Mononuclear cell (primary cell): ENCODE data around the gene TMC8. TPM values are rescaled to one million over a fixed set of nuclear protein-coding genes. Genes with fewer than 3 reads are reported as not detected.
A peak's percentile ranks its signal among the peaks of the same experiment; 100 is the strongest.
"Not testable (repeated sequence)": the region's sequence is repeated elsewhere in the genome, so short reads cannot be mapped to it uniquely, and the experiment has no call there.

Experiments
- H3K27me3 ChIP-seq: 2 replicates; pipeline ENCODE4 v1.6.0; 2011; ENCODE audit warnings: low read length, control low read depth; ENCODE audit not compliant: insufficient read depth
- H3K4me1 ChIP-seq: 2 replicates; pipeline ENCODE4 v1.5.1; 2011; ENCODE audit warnings: mild to moderate bottlenecking, low read length, control low read depth; ENCODE audit not compliant: insufficient read depth
- H3K4me3 ChIP-seq: 2 replicates; pipeline ENCODE4 v1.5.1; 2011; ENCODE audit warnings: mild to moderate bottlenecking, low read length, moderate library complexity
- H3K9me3 ChIP-seq: 2 replicates; pipeline ENCODE4 v1.5.1; 2011; ENCODE audit warnings: low read depth, mild to moderate bottlenecking, control low read depth, low read length
- total RNA-seq: library from RNA; depleted of rRNA; stranded (reverse); fragments of >200 nt; gene quantifications from one replicate; pipeline ENCODE4 v1.2.3, GENCODE V29; 2012

The TMC8 gene
- total RNA-seq, 1 donor = 138 TPM

DNA sequence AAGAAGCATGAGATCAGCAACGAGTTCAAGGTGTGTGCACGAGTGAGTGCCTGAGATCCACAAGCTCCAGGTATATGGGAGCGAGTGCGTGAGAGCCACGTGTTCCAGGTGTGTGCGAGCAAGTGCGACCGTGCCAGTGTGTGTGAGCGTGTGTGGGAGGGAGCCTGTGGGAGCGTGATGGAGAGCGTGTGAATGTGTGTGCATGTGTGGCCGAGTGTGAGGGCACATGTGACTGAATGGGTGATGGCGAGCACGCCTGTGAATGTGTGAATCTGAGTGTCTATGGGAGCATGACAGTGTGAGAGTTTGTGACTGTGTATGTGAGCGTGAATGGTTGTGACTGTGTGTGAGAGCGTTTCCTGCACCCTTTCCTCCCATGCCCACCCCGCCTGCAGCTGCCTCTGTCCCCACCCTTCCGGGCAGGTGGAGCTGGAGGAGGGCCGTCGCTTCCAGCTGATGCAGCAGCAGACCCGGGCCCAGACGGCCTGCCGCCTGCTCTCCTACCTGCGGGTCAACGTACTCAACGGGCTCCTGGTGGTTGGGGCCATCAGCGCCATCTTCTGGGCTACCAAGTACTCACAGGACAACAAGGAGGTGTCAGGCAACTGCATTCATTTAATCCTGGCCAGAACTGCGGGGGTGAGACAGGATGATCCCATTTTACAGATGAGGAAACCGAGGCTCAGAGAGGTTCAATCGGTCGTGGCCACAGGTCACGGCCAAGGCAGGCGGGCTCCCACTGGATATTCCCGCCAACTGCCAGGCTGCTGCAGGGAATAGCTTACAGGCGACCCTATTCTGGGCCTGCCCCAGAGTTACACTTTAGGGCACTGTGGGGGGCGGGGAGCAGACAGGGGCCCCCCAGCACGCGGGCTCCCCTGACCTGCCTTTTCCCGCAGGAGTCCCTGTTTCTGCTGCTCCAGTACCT lies 3.7 kb downstream of the TMC8 start:
- Histone ChIP-seq H3K9me3 (no peaks in the 10 kb centered on the region), H3K4me1 (peaks cover 92% of the 10 kb centered on the region), H3K4me3 (peak overlapping the region; percentile 61), H3K27me3 (no peaks in the 10 kb centered on the region)

DNA sequence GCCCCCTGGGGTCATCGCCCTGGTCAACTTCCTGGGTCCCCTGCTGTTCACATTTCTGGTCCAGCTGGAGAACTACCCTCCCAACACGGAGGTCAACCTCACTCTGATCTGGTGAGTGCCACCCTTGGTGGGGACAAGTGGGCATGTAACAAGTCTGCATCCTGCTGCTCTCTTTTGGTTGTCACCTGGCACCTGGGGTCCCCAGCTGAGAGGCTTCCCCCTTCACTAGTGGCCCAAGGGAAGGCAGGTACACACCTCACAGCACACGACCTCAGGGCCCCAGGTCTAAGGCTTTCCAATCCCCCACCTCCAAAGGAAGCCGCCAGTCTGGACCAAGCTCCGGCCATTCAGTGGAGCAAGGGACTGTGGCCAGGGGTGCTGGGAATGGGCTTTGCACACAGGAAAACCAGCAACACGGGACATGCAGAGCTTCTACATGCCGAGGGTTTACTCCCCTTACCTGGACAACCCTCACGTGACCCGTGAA lies 4.4 kb downstream of the TMC8 start:
- no peak overlapping the region for H3K4me3 ChIP-seq

DNA sequence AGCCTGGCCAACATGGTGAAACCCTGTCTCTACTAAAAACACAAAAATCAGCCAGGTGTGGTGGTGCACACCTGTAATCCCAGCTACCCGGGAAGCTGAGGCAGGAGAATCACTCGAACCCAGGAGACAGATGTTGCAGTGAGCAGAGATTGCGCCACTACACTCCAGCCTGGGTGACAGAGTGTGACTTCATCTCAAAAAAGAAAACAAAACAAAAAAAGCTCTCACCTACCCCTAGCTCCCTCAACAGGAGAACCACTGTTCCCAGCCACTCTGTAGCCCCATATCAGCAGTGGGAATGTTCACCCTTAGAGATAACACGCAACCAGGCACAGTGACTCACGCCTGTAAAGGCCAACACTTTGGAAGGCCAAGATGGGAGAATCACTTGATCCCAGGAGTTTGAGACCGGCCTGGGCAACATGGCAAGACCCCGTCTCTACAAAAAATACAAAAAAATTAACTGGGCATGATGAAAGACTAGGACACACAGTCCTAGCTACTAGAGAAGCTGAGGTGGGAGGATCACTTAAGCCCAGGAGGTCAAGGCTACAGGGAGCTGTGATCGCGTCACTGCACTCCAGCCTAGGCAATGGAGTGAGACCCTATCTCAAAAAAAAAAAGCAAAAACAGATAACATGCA lies 5.4 kb downstream of the TMC8 start:
- H3K4me1 ChIP-seq = peaks cover 91% of the 10 kb centered on the region
- no peaks in the 10 kb centered on the region for H3K27me3 ChIP-seq
- no peaks in the 10 kb centered on the region for H3K9me3 ChIP-seq
- no peak overlapping the region for H3K4me3 ChIP-seq

More for the DNA sequence above, 4.4 kb downstream of the TMC8 start:
- Histone ChIP-seq H3K27me3 (no peaks in the 10 kb centered on the region), H3K9me3 (no peaks in the 10 kb centered on the region), H3K4me1 (peaks cover 92% of the 10 kb centered on the region)

DNA sequence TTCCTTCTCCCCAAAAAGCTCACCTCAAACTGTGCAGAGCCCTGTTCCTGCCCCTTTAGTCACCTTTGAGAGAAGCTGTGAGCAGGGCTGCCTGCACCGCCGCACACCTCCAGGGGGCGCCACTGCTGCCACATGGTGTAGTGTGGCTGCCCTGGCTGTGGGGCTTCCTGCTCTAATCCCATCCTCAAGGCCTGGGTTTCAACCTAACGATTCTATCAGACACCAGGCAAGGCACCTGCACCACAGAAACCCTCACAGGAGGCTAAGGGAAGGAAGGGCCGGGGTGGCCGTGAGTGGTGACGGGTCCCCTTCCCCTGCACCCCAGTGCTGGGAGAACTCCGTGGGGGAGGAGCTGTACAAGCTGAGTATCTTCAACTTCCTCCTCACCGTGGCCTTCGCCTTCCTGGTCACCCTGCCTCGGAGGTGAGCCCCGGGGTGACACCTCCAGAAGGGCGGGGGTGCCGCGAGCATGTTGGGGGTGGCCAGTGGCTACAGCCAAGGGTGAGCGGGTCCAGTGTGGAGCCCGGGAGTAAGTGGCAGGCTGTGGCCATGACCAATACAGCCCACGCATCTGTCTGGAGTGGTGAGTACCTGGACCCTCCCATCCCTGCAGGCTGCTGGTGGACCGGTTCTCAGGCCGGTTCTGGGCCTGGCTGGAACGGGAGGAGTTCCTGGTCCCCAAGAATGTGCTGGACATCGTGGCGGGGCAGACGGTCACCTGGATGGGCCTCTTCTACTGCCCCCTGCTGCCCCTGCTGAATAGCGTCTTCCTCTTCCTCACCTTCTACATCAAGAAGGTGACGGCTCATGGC lies 7.0 kb downstream of the TMC8 start:
- no peak overlapping the region for H3K4me3 ChIP-seq

DNA sequence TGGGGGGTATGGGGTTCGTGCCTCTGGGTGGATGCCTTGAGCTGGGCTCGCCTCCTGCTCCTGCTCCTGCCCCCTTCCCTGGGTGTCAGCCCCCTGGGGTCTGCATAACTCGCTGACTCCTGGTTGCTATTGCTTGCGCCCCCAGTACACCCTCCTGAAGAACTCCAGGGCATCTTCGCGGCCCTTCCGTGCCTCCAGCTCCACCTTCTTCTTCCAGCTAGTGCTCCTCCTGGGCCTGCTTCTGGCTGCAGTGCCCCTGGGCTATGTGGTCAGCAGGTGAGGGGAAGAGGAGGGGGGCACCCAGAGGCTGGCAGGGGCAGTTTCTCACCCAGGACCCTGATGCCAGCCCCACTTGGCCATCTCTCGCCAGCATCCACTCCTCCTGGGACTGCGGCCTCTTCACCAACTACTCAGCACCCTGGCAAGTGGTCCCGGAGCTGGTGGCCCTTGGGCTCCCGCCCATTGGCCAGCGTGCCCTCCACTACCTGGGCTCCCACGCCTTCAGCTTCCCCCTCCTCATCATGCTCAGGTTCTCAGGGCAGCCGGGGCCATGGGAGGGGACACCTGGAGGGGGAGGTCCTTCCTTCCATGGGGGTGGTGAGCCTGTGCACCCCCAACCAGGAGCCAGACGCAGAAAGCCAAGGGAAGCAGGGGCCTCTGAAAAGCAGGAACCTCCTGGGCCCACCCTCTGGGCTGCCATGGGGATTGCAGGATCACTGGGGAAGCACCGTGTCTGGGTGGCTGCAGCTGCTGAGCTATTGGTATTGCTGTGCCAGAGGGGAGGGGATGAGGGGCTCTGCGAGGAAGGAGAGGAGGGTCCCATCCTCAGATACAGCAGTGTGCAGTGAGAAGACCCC lies 7.9 kb downstream of the TMC8 start:
- Histone ChIP-seq H3K4me3 (no peak overlapping the region), H3K4me1 (peaks cover 96% of the 10 kb centered on the region), H3K9me3 (no peaks in the 10 kb centered on the region), H3K27me3 (no peaks in the 10 kb centered on the region)

More for the DNA sequence above, 7.0 kb downstream of the TMC8 start:
- Histone ChIP-seq H3K27me3 (no peaks in the 10 kb centered on the region), H3K9me3 (no peaks in the 10 kb centered on the region), H3K4me1 (peaks cover 98% of the 10 kb centered on the region)

DNA sequence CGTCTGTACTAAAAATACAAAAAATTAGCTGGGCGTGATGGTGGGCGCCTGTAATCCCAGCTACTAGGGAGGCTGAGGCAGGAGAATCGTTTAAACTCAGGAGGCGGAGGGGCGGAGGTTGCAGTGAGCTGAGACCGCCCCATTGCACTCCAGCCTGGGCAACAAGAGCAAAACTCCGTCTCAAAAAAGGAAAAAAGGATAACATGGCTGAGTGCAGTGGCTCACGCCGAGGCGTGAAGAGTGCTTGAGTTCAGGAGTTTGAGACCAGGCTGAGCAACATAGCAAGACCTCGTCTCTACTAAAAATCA lies 9.2 kb downstream of the TMC8 start:
- H3K4me3 ChIP-seq, H3K9me3 ChIP-seq, H3K27me3 ChIP-seq: not testable (repeated sequence)
- H3K4me1 ChIP-seq = peaks cover 96% of the 10 kb centered on the region

DNA sequence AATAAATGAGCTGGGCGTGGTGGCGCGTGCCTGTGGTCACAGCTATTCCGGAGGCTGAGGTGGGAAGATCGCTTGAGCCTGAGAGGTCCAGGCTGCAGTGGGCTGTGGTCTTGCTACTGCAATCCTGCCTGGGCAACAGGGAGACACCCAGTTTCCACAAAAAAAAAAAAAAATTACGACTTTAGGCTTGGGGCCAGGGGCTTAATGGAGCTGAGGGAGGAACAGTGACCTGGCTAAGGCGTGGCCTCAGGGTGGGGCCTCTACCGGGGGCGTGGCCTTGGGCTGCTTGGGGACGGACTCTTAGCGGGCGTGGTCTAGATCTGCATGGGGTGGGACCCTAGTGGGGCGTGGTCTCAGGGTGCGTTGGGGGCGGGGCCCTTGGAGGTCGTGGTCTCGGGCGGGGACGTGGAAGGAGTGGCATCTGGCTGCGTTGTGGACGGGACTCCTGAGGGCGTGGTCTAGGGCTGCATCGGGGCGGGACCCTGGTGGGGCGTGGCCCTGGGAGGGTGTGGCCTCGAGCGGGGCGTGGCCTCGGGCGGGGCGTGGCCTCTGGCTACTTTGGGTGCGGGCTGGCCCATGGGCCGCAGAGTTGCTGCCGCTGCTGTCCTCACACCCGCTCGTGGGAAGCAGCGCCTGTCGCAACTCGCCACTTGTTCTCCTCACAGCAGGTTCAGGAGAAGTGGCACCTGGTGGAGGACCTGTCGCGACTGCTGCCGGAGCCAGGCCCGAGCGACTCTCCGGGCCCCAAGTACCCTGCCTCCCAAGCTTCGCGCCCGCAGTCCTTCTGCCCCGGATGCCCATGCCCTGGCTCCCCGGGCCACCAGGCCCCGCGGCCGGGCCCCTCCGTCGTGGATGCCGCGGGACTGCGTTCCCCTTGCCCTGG lies 9.8 kb downstream of the TMC8 start:
- Histone ChIP-seq H3K4me3 (no peak overlapping the region), H3K9me3 (no peaks in the 10 kb centered on the region), H3K27me3 (no peaks in the 10 kb centered on the region), H3K4me1 (peaks cover 96% of the 10 kb centered on the region)

DNA sequence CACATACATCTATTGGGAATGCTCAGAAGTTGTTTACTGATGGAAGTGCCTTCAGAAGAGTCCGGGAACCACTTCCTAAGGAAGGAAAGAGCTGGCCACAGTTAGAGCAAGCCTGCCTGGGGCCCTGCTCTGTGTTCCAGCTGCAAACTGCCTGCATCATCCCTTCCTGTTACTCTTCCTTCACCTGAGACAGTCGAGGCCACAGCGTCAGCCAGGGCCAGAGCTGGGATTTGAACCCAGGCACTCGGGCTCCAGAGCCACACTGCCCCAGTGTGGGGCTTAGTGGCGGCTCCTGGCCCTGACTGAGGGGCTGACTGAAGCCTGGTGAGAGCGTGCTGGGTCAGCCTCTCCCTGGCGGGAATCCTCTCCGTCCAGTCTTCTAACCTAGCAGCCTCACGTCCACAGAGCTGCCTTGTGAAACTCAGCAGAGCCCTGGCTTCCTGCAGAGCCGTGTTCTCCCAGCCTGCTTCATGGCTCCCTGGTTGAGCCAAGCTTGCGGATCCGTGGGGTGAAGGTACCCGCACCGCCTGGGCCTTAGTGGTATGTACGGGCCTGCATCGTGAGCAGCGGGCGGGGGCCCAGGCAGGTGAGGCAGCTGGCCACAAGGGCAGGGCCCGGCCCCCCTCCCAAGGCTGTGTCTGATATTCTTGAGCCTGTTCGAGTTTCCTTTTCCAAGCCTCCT lies 11.0 kb downstream of the TMC8 start:
- Histone ChIP-seq H3K9me3 (no peaks in the 10 kb centered on the region), H3K27me3 (no peaks in the 10 kb centered on the region), H3K4me3 (no peak overlapping the region), H3K4me1 (peaks cover 95% of the 10 kb centered on the region)

DNA sequence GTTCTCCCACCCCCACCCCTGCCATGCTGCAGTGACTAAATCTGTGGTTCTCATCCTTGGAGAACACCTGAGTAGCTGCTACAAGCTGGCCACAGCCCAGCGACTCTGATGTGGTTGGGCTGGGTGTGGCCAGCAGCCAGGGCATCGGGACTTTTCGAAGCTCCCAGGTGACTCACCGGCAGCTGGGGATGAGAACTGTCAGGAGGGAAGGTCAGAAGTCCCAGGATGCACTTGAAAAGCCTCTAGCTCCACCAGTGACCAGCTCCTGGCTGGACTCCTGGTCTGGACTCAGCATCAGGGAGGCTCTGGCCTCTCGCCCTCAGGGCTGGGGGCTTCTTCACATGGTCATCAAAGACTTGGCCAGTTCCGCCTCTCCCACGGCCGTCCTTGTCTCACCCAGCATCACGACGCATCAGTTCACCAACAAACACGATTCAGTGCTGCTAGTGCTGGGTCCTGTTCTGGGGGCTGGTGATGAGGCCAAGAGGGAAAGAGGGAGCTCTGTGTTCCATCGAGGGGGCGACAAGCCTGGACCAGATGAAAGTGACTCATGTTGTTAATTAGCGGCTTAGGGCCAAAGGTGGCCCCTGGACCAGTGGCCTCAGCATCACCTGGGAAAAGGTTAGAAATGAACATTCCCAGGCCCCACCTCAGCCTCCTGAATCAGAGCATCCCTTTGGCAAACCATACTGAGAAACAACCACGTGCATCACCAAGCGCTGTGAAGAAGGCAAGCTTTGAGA lies 11.7 kb downstream of the TMC8 start:
- no peaks in the 10 kb centered on the region for H3K27me3 ChIP-seq
- H3K9me3 ChIP-seq = no peaks in the 10 kb centered on the region
- no peak overlapping the region for H3K4me3 ChIP-seq
- peaks cover 95% of the 10 kb centered on the region for H3K4me1 ChIP-seq

DNA sequence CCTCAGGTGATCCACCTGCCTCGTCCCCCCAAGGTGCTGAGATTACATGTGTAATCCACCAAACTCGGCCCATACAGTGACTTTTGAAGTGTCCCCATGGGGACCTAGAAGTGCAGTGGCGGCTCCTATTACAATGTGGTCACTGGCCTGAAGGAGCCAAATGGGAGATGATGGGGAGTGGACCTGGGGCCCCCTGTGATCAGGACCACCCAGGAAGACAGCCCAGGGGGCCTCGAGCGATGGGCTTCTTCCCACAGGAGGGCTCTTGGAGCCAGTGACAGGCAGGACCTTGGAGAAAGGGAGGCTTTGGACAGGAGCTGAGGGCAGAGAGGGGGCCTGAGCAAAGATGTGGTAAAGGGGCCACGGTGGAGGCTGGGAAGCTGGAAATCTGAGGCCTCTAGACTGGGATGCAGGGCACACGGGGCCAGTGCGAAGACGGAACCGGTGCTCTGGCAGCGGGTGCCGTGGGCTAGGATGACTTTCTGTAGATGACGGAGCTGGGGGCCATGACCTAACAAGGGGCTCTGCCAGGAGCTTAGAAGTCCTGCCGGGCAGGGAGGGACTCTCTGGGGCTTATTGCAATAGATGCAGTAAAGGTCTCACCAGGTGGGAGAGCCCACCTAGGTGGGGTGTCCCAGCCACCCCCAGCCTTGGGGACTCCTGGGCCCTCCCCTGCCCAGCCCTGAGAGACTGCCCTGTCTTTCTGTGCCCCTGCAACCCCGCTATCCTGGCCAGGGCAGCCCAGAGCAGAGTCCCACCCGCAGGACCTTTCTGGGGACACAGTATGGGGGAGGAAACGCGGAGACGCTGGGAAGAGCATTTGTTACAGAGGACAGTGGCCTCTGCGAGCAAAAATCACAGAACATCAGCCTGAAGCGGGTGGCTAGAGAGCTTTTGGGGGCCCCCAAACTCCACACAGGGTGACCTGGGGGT lies 12.9 kb downstream of the TMC8 start:
- Histone ChIP-seq H3K4me1 (peaks cover 95% of the 10 kb centered on the region), H3K27me3 (no peaks in the 10 kb centered on the region), H3K4me3 (no peak overlapping the region), H3K9me3 (no peaks in the 10 kb centered on the region)

DNA sequence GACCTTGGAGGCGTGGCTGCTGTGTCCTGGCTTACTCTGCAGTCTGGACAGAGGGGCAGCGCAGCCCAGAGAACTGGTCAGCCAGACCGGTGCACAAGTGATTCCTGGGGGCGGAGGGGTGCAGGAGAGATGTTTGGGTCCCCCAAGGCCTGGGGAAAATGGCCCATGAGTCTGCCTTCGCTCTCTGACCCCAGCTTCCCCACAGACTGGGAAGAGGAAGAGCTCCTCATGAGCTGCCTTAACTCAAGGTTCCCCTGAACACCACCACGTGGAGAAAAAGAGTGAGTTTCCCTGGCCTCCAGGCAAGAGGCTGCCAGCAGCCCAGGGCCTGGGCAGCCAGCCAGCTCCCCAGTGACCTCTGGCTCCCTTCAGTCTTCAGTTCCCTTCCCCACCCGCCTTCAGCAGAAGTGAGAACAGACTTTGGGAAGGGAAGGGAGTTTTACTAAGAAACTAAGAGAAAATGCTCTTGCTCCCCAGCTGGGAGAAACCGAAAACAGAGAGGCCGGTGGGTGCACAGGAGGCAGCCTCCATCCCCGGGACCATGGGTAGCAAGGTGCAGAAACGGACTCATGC lies 13.7 kb downstream of the TMC8 start:
- H3K4me3 ChIP-seq = no peak overlapping the region
- H3K4me1 ChIP-seq = peaks cover 92% of the 10 kb centered on the region
- H3K27me3 ChIP-seq = no peaks in the 10 kb centered on the region
- H3K9me3 ChIP-seq = no peaks in the 10 kb centered on the region
